Measurements from ENCODE around the gene PXDN.

DNA sequence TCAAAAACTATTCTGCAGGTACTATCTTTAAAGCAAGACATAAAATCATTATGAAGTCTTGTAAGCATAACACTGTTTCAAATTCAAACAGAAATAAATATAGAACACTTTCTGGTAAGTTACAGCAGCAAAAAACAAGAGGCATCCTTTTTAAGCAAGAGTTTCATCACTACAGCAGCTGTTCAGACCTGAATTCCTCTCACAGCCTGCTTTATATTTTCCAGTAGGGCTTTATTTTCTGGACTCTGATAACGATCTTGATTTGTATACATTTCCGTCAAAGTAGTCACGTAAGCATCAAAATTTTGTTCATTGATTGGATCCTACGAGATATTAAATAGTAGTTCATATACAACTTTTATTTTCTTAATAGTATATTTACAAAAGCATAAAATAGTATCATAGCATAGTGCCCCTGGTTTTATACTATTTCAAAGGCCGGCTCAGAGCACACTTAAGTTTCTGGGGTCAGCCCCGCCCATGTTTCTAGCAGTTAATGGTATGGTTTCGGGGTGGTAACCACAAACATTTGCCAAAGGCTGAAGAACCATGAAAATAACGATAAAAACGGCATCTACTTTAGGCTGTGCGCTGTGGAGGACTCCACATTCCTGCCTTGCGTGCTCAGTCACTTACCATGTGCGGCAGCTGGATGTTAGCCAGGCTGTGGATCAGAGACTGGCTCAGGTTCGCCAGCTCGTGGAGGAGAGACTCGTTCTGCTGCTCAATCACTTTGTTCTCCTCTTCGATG is 47.5 kb upstream of the PXDN start:
- TF ChIP-seq GATA2 (IDR thresholded peaks at IDR 0.05; ENCODE audit: low read depth, low read length) = no peak; the same call in 1 of the 2 replicates
- TF ChIP-seq GATA3 (IDR thresholded peaks at IDR 0.05; ENCODE audit: low read depth, low read length) = no peak
